DND-41 (cell line): Measurements from ENCODE around the gene LILRB1.

Experiments used
- CTCF ChIP-seq: IDR thresholded peaks from 2 replicates; pipeline ENCODE4 v1.5.1; 2012; ENCODE audit warnings: borderline replicate concordance, low read length, moderate library complexity, mild to moderate bottlenecking; ENCODE audit not compliant: poor library complexity, severe bottlenecking; ENCODE audit errors: extremely low read depth
- EZH2 ChIP-seq: IDR thresholded peaks from 3 replicates; pipeline ENCODE4 v1.6.1; 2012; ENCODE audit warnings: borderline replicate concordance, low read depth, mild to moderate bottlenecking, moderate library complexity, low read length, inconsistent platforms; ENCODE audit not compliant: severe bottlenecking

- TF ChIP-seq CTCF (no peak), EZH2 (no peak)
These were observed 36.9 kb downstream of the LILRB1 start for GRCh38 chr19:54667217-54667616.
